Measurements from ENCODE around the gene ADGRG4. TPM values are rescaled to one million over a fixed set of nuclear protein-coding genes. Genes with fewer than 3 reads are reported as not detected.

Gene ADGRG4
- total and polyA plus RNA-seq, 7 donors: under 0.01 TPM; not detected in 6

GRCh38 chrX:136310411-136310810, 9.6 kb downstream of the ADGRG4 start:
- Histone ChIP-seq H3K4me1 (no peaks in the 10 kb centered on the region), H3K27ac (no peak overlapping the region), H3K9me3 (no peaks in the 10 kb centered on the region), H3K36me3 (no peaks in the 10 kb centered on the region), H3K4me3 (no peak overlapping the region), H3K27me3 (no peaks in the 10 kb centered on the region)
- intact Hi-C loops (cut with DNase I): no loop called here
- TF ChIP-seq POLR2AphosphoS5 (IDR thresholded peaks at IDR 0.05) (no peak), EP300 (IDR thresholded peaks at IDR 0.05) (no peak), POLR2A (IDR thresholded peaks at IDR 0.05) (no peak), CTCF (IDR thresholded peaks at IDR 0.05) (no peak)
- DNase-seq: no peak
- 83 to 88% methylated on average over 2 of the region's 2 CpGs for WGBS, 2 donors

DNA sequence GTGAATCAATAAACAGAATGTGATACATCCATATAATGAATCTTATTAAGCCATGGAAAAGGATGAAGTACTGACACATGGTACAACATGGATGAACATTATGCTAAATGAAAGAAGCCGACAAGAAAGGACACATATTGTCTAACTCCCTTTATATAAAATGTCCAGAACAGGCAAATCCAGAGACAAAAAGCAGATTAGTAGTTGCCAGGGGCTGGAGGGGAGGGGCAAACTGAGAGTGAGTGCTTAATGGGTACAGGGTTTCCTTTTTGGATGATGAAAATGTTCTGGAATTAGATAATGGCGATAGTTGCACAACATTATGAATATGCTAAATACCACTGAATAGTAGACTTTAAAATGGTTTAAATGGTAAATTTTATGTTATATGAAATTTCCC, 17.4 kb downstream of the ADGRG4 start:
- 81 to 88% methylated on average over 2 of the region's 2 CpGs for WGBS, 2 donors
- TF ChIP-seq POLR2AphosphoS5 (IDR thresholded peaks at IDR 0.05): no peak
- TF ChIP-seq CTCF (IDR thresholded peaks at IDR 0.05): no peak
- TF ChIP-seq EP300 (IDR thresholded peaks at IDR 0.05): no peak
- TF ChIP-seq POLR2A (IDR thresholded peaks at IDR 0.05): no peak
- no peak for DNase-seq
- H3K27me3 ChIP-seq: peaks cover 0 to 5% (median 0%) of the 10 kb centered on the region in 3 donors
- intact Hi-C loops (cut with DNase I): no loop called here
- no peak overlapping the region for H3K27ac ChIP-seq
- H3K36me3 ChIP-seq: no peaks in the 10 kb centered on the region
- no peaks in the 10 kb centered on the region for H3K9me3 ChIP-seq
- H3K4me1 ChIP-seq: no peaks in the 10 kb centered on the region
- H3K4me3 ChIP-seq: no peak overlapping the region

DNA sequence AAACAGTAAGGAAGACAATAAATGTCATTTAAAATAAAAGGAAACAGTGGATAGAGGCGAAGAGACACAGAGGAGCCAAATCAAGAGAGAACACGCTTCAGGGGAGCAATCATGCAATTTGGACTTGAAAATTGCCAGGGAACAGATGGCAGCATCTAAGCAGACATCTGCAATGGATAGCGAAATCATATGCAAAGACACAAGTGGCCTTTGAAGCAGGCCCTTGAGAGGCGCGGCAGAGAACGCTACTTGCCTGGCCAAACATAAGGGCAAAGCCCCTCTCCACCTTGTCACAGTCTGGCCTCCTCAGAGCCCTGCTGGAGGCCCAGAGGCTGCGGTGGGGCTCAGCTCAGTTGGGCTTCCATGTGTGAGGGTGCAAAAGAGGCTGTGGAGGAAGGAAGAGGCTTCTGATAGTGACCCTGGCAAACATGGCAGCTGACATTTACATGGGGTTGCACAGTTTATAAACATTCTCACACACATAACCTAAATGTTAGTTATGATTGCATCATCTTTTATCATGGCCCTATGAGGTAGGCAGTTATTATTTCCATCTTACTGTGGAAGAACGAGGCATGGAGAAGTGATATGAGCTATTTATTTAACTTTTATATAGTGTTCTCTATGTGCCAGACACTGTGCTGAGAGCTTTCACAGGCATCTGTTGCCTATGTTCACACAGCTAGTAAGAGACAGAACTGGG, 18.3 kb downstream of the ADGRG4 start:
- DNase-seq: no peak
- Histone ChIP-seq H3K27me3 (peaks cover 0 to 5% (median 0%) of the 10 kb centered on the region in 3 donors), H3K4me1 (no peaks in the 10 kb centered on the region), H3K36me3 (no peaks in the 10 kb centered on the region), H3K27ac (no peak overlapping the region), H3K9me3 (no peaks in the 10 kb centered on the region), H3K4me3 (no peak overlapping the region)
- no peak for TF ChIP-seq POLR2A (IDR thresholded peaks at IDR 0.05)
- no peak for TF ChIP-seq EP300 (IDR thresholded peaks at IDR 0.05)
- TF ChIP-seq CTCF (IDR thresholded peaks at IDR 0.05): no peak
- no peak for TF ChIP-seq POLR2AphosphoS5 (IDR thresholded peaks at IDR 0.05)
- 85 to 89% methylated on average over 8 of the region's 8 CpGs for WGBS, 2 donors
- intact Hi-C loops (cut with DNase I): no loop called here

- Histone ChIP-seq H3K4me3 (no peak overlapping the region), H3K4me1 (no peaks in the 10 kb centered on the region), H3K9me3 (no peaks in the 10 kb centered on the region), H3K27ac (no peak overlapping the region), H3K36me3 (no peaks in the 10 kb centered on the region), H3K27me3 (peaks cover 0 to 5% (median 0%) of the 10 kb centered on the region in 3 donors)
- TF ChIP-seq POLR2A (IDR thresholded peaks at IDR 0.05): no peak
- TF ChIP-seq POLR2AphosphoS5 (IDR thresholded peaks at IDR 0.05): no peak
- no peak for TF ChIP-seq CTCF (IDR thresholded peaks at IDR 0.05)
- no peak for TF ChIP-seq EP300 (IDR thresholded peaks at IDR 0.05)
- intact Hi-C loops (cut with DNase I): no loop called here
- DNase-seq: no peak
These were observed 18.8 kb downstream of the ADGRG4 start for GRCh38 chrX:136319600-136319999.

DNA sequence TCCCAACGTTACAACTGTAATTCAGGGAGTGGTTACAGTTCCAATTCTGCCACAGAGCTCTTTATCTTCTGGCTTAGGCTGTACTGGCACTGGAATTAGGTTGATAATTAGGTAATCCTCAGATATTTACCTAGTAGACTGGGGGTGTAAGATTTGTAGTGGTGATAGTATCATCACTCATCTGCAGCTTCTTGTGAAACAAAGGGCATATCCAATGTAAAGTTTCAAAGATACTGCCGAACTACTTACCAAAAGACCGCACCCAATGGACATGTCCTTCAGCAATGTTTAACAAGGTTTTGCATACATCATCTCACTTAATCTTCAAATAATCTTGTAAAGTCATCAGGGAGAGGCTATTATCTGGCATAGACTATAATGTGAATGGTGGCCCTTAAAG, 20.8 kb downstream of the ADGRG4 start:
- Histone ChIP-seq H3K27ac (no peak overlapping the region), H3K4me3 (no peak overlapping the region), H3K9me3 (no peaks in the 10 kb centered on the region), H3K27me3 (no peaks in the 10 kb centered on the region), H3K36me3 (no peaks in the 10 kb centered on the region), H3K4me1 (no peaks in the 10 kb centered on the region)
- TF ChIP-seq POLR2AphosphoS5 (IDR thresholded peaks at IDR 0.05) (no peak), POLR2A (IDR thresholded peaks at IDR 0.05) (no peak)
- intact Hi-C loops (cut with DNase I): no loop called here
- no peak for DNase-seq
- WGBS, 2 donors: 57 to 65% methylated on average over 3 of the region's 3 CpGs
